Fibroblast of the aortic adventitia (primary cell): ENCODE measurements around the gene RSL1D1. TPM values are rescaled to one million over a fixed set of nuclear protein-coding genes. Genes with fewer than 3 reads are reported as not detected.

Experiments used
- DNase-seq: peaks from one replicate; pipeline ENCODE4 v3.0.0-alpha.2; 2010; ENCODE audit warnings: low read depth
- H3K4me3 ChIP-seq: 2 replicates; pipeline ENCODE4 v1.5.1; 2011; ENCODE audit warnings: low read depth, mild to moderate bottlenecking, control low read depth, low read length, moderate library complexity
- total RNA-seq: library from RNA; depleted of rRNA; stranded (reverse); fragments of >200 nt; gene quantifications from 2 replicates; pipeline ENCODE4 v1.2.3, GENCODE V29; 2012; ENCODE audit warnings: low replicate concordance
- TF ChIP-seq, protein P1 (sequence below): IDR thresholded peaks from 2 replicates; pipeline ENCODE4 v1.5.1; 2011; ENCODE audit warnings: mild to moderate bottlenecking, low read length, control low read depth, inconsistent platforms; ENCODE audit not compliant: insufficient read depth

RSL1D1 gene
- total RNA-seq, 1 donor = 178 TPM

DNA sequence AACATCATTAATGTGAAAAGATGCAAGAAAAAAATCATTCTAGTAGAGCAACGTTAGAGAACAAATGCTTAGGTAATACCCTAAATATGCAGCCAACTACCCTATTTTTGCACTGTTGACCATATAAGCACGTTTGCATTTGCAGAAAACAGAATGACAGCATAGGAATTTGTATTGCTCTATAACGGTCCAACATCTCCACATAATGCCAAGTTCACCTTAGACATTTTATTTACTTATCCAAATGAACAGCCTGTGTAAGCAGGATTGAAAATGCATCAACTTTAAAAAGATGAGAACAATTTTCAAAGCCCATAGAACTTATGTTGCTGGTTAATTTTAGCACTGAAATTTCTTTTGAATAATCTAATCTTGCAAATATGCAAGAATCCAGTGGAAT, 19.1 kb upstream of the RSL1D1 start:
- no peak overlapping the region for H3K4me3 ChIP-seq
- DNase-seq = no peak
- TF ChIP-seq, protein P1, sequence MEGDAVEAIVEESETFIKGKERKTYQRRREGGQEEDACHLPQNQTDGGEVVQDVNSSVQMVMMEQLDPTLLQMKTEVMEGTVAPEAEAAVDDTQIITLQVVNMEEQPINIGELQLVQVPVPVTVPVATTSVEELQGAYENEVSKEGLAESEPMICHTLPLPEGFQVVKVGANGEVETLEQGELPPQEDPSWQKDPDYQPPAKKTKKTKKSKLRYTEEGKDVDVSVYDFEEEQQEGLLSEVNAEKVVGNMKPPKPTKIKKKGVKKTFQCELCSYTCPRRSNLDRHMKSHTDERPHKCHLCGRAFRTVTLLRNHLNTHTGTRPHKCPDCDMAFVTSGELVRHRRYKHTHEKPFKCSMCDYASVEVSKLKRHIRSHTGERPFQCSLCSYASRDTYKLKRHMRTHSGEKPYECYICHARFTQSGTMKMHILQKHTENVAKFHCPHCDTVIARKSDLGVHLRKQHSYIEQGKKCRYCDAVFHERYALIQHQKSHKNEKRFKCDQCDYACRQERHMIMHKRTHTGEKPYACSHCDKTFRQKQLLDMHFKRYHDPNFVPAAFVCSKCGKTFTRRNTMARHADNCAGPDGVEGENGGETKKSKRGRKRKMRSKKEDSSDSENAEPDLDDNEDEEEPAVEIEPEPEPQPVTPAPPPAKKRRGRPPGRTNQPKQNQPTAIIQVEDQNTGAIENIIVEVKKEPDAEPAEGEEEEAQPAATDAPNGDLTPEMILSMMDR = no peak

DNA sequence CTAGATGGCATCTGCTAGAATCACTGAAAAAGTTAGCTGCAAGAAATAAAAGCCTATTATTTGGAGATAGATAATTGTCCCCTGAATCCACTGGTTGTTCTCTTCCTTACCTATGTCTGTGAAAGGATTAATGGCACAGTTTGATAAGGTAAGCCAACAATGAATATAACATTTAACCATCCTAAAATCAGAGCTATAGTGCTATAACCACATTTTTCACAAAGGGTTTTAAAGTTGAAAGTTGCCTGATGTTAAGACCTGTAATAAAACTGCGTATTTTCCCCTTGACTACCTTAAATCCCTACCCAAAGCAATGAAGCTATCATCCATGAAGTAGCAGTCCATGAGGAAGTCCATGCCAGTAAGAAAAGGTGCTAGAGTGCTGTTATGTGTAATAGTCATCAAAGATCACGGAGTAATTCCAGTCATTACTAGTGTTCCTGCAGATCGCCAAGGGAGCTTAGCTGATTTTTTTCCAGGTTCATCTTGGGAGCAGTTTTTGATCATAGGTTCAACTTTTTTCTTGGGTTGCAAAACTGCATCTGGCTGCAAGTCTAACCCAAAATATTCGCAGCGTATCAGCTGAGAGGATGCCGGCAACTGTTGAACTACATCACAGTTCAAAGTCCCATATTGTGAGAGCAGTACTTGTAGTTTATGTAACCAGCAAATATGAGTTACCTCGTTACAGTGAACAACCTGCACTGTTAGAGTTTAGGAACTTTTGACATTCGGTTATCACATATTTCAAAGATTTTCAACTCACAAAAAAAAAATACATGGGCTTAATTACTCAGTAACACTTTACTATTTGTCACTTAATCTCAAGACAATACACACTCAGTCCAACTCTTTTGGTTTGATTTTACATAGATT, 18.2 kb upstream of the RSL1D1 start:
- H3K4me3 ChIP-seq = no peak overlapping the region
- no peak for DNase-seq
- TF ChIP-seq, protein P1 = no peak

DNA sequence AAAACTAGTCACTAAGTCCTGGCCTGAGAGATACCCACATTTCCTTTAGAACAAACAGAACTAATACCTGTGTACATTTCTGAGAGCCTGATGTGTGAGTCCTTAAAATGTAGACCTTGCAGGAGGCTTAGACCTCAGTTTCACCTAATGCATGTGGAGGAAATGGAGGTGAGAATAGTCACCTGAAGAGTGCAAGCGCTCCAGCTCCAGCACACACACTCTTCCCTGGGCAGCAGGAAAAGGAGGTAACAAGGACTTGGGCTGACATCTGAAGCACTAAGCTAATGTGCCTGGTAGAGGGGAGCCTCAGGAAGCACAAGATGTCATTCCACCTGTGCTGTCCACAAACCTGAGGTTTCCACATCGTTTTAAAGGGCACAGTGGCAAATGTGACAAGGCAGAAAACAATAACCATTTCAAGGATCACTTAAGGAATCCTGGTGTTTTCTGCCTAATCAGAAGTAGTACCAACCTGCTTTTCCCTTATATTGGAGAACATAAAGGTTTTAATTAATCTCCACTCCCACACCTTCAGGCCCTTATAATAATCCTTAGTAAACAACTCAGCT, 17.2 kb upstream of the RSL1D1 start:
- no peak overlapping the region for H3K4me3 ChIP-seq
- no peak for DNase-seq
- TF ChIP-seq, protein P1 = no peak

DNA sequence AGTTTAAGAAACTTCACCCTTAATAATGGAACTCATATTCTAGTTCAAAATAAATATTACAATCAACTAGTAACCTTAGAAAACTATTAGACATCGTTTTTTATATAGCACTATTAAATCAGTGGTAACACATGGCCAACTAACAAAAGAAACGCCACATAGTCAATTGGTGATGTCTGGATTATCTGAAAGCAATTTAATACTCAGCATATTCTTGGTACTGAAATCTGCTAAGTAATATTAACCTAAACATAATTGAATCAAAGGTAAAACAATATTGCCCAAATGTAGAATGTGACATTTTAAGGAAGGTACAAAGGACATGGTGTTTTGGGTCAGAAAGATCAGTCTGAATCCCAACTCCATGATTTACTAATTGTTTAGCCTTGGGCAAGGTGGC, 11.1 kb upstream of the RSL1D1 start:
- TF ChIP-seq, protein P1 = no peak
- H3K4me3 ChIP-seq = no peak overlapping the region
- no peak for DNase-seq

DNA sequence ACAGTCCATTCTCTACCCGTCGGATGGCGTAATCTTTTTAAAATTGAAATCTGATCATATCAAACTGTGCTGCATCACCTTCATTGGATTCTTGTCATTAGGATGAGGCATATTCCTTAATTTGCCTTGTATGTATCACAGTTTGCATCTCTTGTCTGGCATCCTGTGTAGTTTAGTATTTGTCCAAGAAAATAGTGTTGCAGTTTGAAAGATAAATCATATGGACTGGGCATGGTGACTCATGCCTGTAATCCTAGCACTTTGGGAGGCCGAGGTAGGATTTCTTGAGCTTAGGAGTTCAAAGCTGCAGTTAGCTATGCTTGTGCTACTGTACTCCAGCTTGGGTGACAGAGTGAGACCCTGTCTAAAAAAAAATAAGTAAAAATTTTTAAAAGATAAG, 5.8 kb upstream of the RSL1D1 start:
- DNase-seq = no peak
- H3K4me3 ChIP-seq = no peak overlapping the region
- TF ChIP-seq, protein P1 = no peak

DNA sequence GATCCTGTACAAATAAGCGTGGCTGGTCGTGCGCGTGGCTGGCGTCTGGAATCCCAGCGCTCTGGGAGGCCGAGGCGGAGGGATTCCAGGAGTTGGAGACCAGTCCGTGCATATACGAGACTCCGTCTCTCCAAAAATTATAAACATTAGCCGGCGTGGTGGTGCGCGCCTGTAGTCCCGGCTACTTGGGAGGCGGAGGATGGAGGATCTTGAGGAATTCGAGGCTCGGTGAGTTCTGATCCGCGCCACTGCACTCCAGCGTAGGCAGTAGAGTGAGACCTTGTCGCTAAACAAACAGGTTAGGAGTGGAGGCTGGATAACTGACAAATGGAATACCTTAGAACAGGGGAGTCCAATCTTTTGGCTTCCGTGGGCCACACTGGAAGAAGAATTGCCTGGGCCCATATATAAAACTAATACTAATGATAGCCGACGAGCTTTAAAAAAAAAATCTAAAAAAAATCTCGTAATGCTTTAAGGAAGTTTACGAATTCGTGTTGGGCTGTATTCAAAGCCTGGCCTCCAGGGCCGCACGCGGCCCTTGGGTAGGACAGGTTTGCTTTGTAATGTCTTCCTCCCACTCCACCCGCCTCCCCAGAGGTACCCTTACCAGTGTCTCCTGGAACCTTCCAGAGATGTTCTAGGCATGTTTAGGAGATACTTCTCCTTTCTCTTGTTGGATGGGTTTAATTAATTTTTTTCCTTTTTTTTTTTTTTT, 909 bp upstream of the RSL1D1 start:
- no peak for DNase-seq
- TF ChIP-seq, protein P1 = no peak
- H3K4me3 ChIP-seq = peak overlapping the region; percentile 98
